Pancreas (tissue), 10 donors: ENCODE results near the gene B2M. TPM values are rescaled to one million over a fixed set of nuclear protein-coding genes. Genes with fewer than 3 reads are reported as not detected.
"Not testable (repeated sequence)": the region's sequence is repeated elsewhere in the genome, so short reads cannot be mapped to it uniquely, and the experiment has no call there.

Experiments
- ATAC-seq, 4 donors: fragments of 200-7000 bp; cut with Tn5 transposase; one replicate each; pipeline versions ENCODE4 v1.8.0 to v1.9.1; 2020; ENCODE audit warnings: mild to moderate bottlenecking in 4 of 4, moderate library complexity in 4 of 4
- DNase-seq, 6 donors: peaks; one replicate each; pipeline ENCODE4 v3.0.0-alpha.2; 2020
- FAIRE-seq: peaks from 2 replicates; lab custom pipeline; 2012; peaks lifted over from hg19 to GRCh38; lab: Jason Lieb, UNC
- H3K27ac ChIP-seq, 4 donors: fragments of 200-600 bp; sonication (generic); 1 replicate in 3 of 4; 2 replicates in 1 of 4; pipeline versions ENCODE4 v1.5.0 to v1.8.0; 2020
- H3K27me3 ChIP-seq, 4 donors: fragments of 200-600 bp; one replicate each; pipeline ENCODE4 v1.8.0; 2021
- H3K36me3 ChIP-seq, 3 donors: fragments of 200-600 bp; sonication (generic) in 1 of 3; one replicate each; pipeline versions ENCODE4 v1.5.0 to v1.8.0; 2020 to 2021
- H3K4me1 ChIP-seq, 3 donors: fragments of 200-600 bp; one replicate each; pipeline ENCODE4 v1.8.0; 2021
- H3K4me3 ChIP-seq, 4 donors: fragments of 200-600 bp; sonication (generic) in 2 of 4; one replicate each; pipeline versions ENCODE4 v1.5.0 to v1.8.0; 2020 to 2021
- H3K9me3 ChIP-seq, 4 donors: fragments of 200-600 bp; one replicate each; pipeline ENCODE4 v1.8.0; 2021
- WGBS, 2 donors: extraction: QIAGEN DNeasy Blood & Tissue Kit; methylation state at CpG; one replicate each; pipeline ENCODE4 v1.1.7; 2013; 5-methylcytosine and 5-hydroxymethylcytosine counted together
- intact Hi-C, 3 donors: fragments of 100-400 bp; cut with DNase I; formaldehyde crosslinking; loops; one replicate each; pipeline versions ENCODE4 v1.11.1 to v1.14.2; 2022
- polyA plus RNA-seq, 2 donors: library from polyadenylated mRNA; stranded (reverse); fragments of 200-250 nt; gene quantifications; one replicate each; pipeline ENCODE4 v1.2.3, GENCODE V29; 2013
- total RNA-seq, 6 donors: library from RNA; stranded (reverse); fragmentation: NEBNext Ultra II Directional in 4 of 6; extraction: Animal tissue kit (Norgen Biotek cat#: 25700) in 4 of 6; gene quantifications; one replicate each; pipeline versions ENCODE4 v1.2.1 to v1.2.4, GENCODE V29; 2021 to 2023
- TF ChIP-seq, protein P1 (sequence below), 4 donors: fragments of 200-600 bp; sonication (generic) in 3 of 4; IDR thresholded peaks; one replicate each; pipeline versions ENCODE4 v1.5.0 to v1.8.0; 2021; ENCODE audit warnings: antibody characterized with exemption in 4 of 4
- donor health status: healthy with polysubstance abuse.
- donor health status: DM: no; HTN: no; CAD: no; lungs with moderate emphysema.
- donor health status: DM: no; HTN: no; CAD: no.
- donor health status: control.
- donor health status: control.
- donor health status: Bipolar disorder and iron deficiency.
- donor health status: DM: yes; HTN: yes; CAD: no.
- donor health status: DM: no; HTN: no; CAD: no.
- donor health status: DM: no; HTN: no; CAD: no.
- donor health status: DM: yes; HTN: yes; CAD: no.

Gene B2M
- total and polyA plus RNA-seq, 8 donors = 209 to 1,305 (median 447) TPM

DNA sequence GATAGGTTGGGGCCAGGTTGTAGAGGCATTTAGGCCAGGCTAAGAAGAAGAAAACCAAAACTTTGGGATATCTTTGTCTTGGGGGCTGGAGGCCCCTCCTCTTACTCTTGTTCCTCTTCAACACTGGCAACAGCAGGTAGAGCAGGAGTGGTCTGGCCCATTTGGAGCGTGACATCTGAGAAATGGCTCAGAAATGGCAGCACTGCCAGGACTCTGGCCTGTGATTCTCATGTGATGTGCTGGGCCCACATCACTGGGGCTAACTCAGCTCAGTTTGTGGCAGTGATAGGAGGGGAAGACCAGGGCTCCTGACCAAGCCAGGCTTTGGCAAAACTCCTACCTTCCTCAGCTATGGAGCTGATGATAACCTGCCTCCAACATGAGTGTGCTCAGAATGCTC is 18.7 kb upstream of the B2M start:
- no peaks in the 10 kb centered on the region for H3K9me3 ChIP-seq
- ATAC-seq (no peak), FAIRE-seq (no peak), DNase-seq (no peak)
- intact Hi-C loops = no loop called here
- TF ChIP-seq, protein P1, sequence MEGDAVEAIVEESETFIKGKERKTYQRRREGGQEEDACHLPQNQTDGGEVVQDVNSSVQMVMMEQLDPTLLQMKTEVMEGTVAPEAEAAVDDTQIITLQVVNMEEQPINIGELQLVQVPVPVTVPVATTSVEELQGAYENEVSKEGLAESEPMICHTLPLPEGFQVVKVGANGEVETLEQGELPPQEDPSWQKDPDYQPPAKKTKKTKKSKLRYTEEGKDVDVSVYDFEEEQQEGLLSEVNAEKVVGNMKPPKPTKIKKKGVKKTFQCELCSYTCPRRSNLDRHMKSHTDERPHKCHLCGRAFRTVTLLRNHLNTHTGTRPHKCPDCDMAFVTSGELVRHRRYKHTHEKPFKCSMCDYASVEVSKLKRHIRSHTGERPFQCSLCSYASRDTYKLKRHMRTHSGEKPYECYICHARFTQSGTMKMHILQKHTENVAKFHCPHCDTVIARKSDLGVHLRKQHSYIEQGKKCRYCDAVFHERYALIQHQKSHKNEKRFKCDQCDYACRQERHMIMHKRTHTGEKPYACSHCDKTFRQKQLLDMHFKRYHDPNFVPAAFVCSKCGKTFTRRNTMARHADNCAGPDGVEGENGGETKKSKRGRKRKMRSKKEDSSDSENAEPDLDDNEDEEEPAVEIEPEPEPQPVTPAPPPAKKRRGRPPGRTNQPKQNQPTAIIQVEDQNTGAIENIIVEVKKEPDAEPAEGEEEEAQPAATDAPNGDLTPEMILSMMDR (IDR thresholded peaks at IDR 0.05) = no peak
- no peak overlapping the region for H3K27ac ChIP-seq
- H3K36me3 ChIP-seq = no peaks in the 10 kb centered on the region
- H3K4me1 ChIP-seq = no peaks in the 10 kb centered on the region
- 98 to 100% methylated on average over 1 of the region's 1 CpG for WGBS, 2 donors
- no peaks in the 10 kb centered on the region for H3K27me3 ChIP-seq
- no peak overlapping the region for H3K4me3 ChIP-seq

DNA sequence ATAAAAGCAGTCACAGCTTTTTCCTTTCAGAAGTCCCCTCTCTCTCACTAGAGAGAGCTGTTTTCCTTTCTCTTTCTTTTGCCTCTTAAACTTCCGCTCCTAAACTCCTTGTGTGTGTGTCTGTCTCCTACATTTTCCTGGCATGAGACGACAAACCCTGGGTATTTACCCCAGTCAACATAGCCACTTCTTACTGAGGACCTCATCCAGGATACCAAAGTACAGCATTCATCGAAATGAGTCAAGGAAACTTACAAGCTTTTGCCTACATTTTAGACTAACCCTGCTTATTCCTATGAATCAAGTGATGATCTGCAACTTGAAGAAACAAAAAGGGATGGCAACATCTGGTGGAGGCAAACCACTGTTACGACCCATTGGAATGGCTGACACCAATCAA is 16.9 kb upstream of the B2M start:
- H3K4me3 ChIP-seq = no peak overlapping the region
- H3K36me3 ChIP-seq = no peaks in the 10 kb centered on the region
- TF ChIP-seq, protein P1 (IDR thresholded peaks at IDR 0.05) = no peak
- ATAC-seq (no peak), DNase-seq (no peak), FAIRE-seq (no peak)
- no peak overlapping the region for H3K27ac ChIP-seq
- H3K9me3 ChIP-seq = no peaks in the 10 kb centered on the region
- no peaks in the 10 kb centered on the region for H3K4me1 ChIP-seq
- 75 to 79% methylated on average over 4 of the region's 4 CpGs for WGBS, 2 donors
- intact Hi-C loops = no loop called here
- H3K27me3 ChIP-seq = no peaks in the 10 kb centered on the region

DNA sequence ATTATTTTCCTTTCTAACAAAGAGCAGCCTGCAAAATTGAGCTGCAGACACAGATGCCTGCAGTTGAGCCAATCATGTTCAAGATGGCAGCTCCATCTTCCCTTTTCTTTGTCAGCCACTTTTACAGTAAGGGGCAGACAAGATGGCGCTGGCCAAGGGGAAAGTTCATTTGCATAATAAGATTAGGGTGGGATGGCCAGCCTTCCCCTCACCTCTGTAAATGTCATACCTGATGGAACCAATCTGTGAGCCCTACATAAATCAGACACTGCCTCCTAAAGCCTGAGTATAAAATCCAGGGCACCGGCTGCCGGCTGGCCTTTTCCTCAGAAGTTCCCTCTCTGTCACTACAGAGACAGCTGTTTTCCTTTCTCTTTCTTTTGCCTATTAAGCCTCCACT is 16.0 kb upstream of the B2M start:
- intact Hi-C loops = no loop called here
- H3K4me1 ChIP-seq = no peaks in the 10 kb centered on the region
- H3K4me3 ChIP-seq = no peak overlapping the region
- no peak for ATAC-seq
- TF ChIP-seq, protein P1 (IDR thresholded peaks at IDR 0.05) = no peak
- no peak overlapping the region for H3K27ac ChIP-seq
- DNase-seq = no peak
- no peak for FAIRE-seq
- no peaks in the 10 kb centered on the region for H3K9me3 ChIP-seq
- 76 to 86% methylated on average over 3 of the region's 3 CpGs for WGBS, 2 donors
- no peaks in the 10 kb centered on the region for H3K27me3 ChIP-seq
- no peaks in the 10 kb centered on the region for H3K36me3 ChIP-seq

DNA sequence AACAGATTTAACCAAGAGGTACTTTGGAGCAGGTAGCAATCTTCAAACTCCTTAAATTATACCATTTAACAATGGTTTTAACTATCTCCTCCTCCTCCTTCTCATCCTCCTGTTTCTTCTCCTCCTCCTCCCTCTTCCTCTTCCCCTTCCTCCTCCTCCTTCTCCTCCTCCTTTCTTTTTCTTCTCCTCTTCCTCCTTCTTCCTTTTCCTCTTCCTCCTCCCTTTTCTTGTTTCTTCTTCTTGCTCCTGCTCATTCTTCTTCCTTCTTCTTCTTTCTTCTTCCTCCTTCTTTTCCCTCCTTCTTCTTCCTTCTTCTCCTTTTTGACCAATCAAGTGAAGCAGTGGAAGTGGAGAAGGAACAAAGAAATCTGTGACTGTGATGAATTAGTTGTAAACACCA is 14.3 kb upstream of the B2M start:
- TF ChIP-seq, protein P1 (IDR thresholded peaks at IDR 0.05) = no peak
- intact Hi-C loops = no loop called here
- Histone ChIP-seq H3K9me3 (no peaks in the 10 kb centered on the region), H3K27ac (no peak overlapping the region), H3K4me3 (no peak overlapping the region), H3K27me3 (no peaks in the 10 kb centered on the region), H3K4me1 (no peaks in the 10 kb centered on the region), H3K36me3 (no peaks in the 10 kb centered on the region)
- FAIRE-seq = no peak
- no peak for DNase-seq
- no peak for ATAC-seq

DNA sequence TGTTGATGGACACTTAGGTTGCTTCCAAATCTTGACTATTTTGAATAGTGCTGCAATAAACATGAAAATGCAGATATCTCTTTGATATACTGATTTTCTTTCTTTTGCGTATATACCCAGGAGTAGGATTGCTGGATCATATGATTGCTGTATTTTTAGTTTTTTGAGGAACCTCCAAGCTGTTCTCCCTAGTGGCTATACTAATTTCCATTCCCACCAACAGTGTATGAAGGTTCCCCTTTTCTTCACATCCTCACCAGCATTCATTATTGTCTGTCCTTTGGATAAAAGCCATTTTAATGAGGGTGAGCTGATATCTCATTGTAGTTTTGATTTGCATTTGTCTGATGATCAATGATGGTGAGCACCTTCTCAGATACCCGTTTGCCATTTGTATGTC is 12.7 kb upstream of the B2M start:
- Histone ChIP-seq H3K27me3 (no peaks in the 10 kb centered on the region), H3K4me3 (no peak overlapping the region), H3K36me3 (no peaks in the 10 kb centered on the region), H3K9me3 (no peaks in the 10 kb centered on the region), H3K27ac (no peak overlapping the region), H3K4me1 (no peaks in the 10 kb centered on the region)
- no peak for ATAC-seq
- 79 to 84% methylated on average over 2 of the region's 2 CpGs for WGBS, 2 donors
- intact Hi-C loops = no loop called here
- FAIRE-seq = no peak
- no peak for DNase-seq
- TF ChIP-seq, protein P1 (IDR thresholded peaks at IDR 0.05) = no peak

DNA sequence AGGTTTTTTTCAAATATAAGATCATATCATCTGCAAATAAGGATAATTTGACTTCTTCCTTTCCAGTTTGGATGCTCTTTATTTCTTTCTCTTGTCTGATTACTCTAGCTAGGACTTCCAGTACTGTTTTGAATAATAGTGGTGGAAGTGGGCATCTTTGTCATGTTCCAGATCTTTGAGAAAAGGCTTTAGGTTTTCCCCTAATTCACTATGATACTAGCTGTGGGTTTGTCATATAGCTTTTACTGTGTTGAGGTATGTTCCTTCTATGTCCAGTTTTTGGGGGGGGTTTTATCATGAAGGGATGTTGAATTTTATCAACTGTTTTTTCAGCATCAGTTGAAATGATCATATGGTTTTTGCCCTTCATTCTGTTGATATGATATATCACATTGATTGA is 10.6 kb upstream of the B2M start:
- FAIRE-seq, H3K4me1 ChIP-seq, DNase-seq, H3K4me3 ChIP-seq, H3K9me3 ChIP-seq, H3K36me3 ChIP-seq, H3K27me3 ChIP-seq, ATAC-seq, intact Hi-C loops, H3K27ac ChIP-seq: not testable (repeated sequence)
